Measurements from ENCODE around the gene ENO1. TPM values are rescaled to one million over a fixed set of nuclear protein-coding genes. Genes with fewer than 3 reads are reported as not detected.
A peak's percentile ranks its signal among the peaks of the same experiment; 100 is the strongest.
"Not testable (repeated sequence)": the region's sequence is repeated elsewhere in the genome, so short reads cannot be mapped to it uniquely, and the experiment has no call there.

Gene ENO1
- 2,577 and 2,907 TPM in 2 replicates for total RNA-seq

DNA sequence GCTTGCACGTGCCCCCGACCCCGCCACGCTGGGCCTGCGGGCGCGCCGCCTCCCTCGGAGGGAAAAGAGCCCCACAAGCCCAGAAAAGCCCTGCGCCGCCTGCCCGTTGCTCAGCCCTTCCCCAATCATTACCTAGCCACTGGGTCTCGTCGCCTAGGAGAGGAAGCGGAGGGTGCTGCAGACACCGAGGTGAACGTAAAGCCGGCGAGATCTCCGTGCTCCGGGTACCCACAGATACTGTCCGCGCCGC is at the start of gene ENO1:
TSS of gene ENO1 (minus strand) at position 239 of the 250 bp plus-strand sequence. CDS start 3,778 bp downstream, outside the sequence.
- DNase-seq (ENCODE audit: low read depth): no peak
- peak within 1 kb of the TSS; percentile 74 for H3K4me3 ChIP-seq (ENCODE audit: low read depth, low read length)
- TF ChIP-seq, protein P1, sequence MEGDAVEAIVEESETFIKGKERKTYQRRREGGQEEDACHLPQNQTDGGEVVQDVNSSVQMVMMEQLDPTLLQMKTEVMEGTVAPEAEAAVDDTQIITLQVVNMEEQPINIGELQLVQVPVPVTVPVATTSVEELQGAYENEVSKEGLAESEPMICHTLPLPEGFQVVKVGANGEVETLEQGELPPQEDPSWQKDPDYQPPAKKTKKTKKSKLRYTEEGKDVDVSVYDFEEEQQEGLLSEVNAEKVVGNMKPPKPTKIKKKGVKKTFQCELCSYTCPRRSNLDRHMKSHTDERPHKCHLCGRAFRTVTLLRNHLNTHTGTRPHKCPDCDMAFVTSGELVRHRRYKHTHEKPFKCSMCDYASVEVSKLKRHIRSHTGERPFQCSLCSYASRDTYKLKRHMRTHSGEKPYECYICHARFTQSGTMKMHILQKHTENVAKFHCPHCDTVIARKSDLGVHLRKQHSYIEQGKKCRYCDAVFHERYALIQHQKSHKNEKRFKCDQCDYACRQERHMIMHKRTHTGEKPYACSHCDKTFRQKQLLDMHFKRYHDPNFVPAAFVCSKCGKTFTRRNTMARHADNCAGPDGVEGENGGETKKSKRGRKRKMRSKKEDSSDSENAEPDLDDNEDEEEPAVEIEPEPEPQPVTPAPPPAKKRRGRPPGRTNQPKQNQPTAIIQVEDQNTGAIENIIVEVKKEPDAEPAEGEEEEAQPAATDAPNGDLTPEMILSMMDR (conservative IDR thresholded peaks at IDR 0.05; ENCODE audit: low read depth, low read length): no peak

DNA sequence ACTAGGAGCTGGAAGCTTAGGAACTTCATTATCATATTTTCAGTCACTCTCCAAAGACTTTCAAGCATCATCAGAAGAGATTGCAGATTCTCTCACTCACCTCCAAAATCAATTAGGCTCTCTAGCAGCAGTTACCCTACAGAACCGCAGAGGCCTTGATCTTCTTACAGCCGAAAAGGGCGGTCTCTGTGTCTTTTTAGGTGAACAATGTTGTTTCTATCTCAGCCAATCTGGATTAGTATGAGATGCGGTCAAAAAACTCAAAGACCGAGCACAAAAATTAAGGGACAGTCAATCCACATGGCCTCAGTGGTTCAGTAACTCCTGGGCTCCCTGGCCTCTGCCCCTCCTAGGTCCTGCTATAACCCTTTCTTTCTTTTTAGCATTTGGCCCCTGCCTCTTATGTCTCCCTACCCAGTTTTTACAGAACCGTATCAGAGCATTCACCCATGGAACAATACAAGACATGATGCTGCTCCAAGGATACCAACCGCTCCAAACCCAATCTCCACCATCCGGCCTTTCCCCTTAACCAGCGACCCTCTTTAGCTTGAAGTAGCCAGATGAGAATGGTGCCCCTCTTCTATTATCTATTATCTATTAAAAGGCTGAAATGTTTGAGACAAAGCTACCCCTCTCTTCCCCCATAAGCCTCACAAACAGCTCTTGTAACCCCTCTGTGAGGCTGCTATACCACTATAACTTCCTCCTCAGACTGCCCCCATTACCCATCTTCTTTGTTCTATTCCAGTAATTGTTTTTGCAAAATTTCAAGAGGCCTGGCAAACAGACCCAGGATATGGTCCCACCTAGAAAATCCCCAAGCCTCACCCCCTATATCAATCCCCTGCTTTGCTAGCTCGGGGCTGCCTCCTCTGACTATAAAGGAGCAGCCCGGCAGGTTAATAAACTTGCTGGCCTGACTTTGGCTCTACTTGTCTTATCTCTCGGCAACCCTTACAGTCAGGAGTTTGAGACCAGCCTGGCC is 48.5 kb upstream of the ENO1 start:
- H3K4me3 ChIP-seq (ENCODE audit: low read depth, low read length): no peak overlapping the region
- TF ChIP-seq, protein P1 (conservative IDR thresholded peaks at IDR 0.05; ENCODE audit: low read depth, low read length): no peak
- no peak for DNase-seq (ENCODE audit: low read depth)

DNA sequence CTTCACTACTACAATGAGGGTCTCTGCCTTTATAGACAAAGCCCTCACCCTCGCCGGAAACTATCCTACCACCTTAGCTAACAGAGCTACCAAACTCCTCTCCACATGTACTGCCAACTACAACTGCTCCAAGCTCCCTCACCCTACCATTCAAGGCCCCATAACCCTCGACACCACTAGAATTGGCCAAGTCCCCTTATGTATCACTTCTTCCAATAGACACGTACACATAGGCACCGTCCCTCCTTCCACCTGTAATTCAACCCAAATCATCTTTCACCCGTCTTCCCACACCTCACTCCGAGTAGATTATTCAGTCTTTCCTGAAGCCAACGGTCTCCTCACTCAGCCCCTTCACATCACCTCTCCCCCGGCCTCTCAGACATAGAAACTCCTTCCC is 47.5 kb upstream of the ENO1 start:
- H3K4me3 ChIP-seq (ENCODE audit: low read depth, low read length): no peak overlapping the region
- TF ChIP-seq, protein P1 (conservative IDR thresholded peaks at IDR 0.05; ENCODE audit: low read depth, low read length): no peak
- DNase-seq (ENCODE audit: low read depth): no peak

DNA sequence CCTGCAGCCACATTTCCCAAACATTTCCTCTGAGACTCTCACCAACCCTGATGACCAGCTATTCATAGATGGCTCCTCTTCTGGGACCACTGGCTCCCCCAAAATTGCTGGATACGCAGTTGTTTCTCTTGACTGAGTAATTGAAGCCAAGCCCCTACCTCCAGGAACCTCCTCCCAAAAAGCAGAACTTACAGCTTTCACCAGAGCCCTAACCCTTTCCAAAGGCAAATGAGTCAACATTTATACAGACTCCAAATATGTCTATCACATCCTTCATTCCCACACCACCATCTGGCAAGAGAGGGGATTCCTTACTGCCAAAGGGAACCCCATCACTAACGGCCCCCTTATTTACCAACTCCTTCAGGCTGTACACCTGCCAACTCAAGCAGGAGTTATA is 46.9 kb upstream of the ENO1 start:
- TF ChIP-seq, protein P1 (conservative IDR thresholded peaks at IDR 0.05; ENCODE audit: low read depth, low read length): no peak
- H3K4me3 ChIP-seq (ENCODE audit: low read depth, low read length): no peak overlapping the region
- no peak for DNase-seq (ENCODE audit: low read depth)

DNA sequence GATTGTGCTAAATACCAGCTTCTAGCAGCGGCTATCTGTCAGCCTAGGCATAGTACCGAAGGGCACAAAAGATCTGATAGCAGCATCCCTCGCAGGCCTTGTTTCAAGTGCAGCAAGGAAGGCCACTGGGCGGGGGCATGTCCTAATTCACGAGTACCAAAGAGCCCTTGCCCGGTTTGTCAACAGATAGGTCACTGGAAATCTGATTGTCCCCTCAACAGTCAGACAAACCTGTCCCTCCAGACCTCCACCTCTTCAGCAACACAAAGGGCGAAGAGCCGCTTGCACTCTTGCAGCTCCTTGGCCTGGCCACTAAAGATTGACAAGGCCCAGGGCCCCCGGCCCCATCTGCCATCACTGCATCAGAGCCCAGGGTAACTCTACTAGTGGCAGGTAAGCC is 44.5 kb upstream of the ENO1 start:
- no peak for DNase-seq (ENCODE audit: low read depth)
- TF ChIP-seq, protein P1 (conservative IDR thresholded peaks at IDR 0.05; ENCODE audit: low read depth, low read length): no peak

DNA sequence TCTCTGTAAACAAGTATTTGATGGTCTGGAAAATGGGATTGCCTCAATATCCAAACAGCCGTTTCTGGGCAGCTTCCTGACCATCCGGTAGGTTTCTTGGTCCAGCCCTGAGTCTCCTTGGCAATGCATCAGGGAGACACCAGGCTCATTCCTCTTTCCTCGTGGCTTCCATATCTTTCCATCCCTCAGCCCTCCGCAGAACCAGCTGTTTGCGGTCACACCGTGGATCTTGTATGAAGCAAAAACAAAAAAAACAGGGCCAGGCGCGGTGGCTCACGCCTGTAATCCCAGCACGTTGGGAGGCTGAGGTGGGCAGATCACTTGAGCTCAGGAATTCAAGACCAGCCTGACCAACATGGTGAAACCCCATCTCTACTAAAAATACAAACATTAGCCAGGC is 39.0 kb upstream of the ENO1 start:
- DNase-seq (ENCODE audit: low read depth): not testable (repeated sequence)

More for the DNA sequence above, 44.5 kb upstream of the ENO1 start:
- H3K4me3 ChIP-seq (ENCODE audit: low read depth, low read length): no peak overlapping the region

DNA sequence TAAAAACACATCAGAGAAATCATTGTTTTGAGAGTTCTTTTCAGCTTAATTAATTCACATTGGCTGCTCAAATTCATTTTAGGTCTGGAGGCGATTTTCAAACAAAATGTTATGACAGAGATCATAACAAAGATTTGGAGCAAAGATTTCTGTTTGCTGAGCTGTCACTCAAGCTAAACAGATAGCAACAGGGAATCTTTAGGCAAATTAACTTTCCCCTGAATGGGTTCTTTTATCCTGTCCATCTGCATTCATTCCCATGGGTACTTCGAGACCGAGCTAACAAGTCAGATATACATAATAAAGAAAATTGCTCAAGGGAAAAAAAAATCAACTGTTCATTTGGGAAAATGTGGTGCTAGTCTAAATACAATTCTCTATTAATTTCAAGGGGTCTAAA is 37.0 kb upstream of the ENO1 start:
- TF ChIP-seq, protein P1 (conservative IDR thresholded peaks at IDR 0.05; ENCODE audit: low read depth, low read length): no peak
- no peak for DNase-seq (ENCODE audit: low read depth)
- no peak overlapping the region for H3K4me3 ChIP-seq (ENCODE audit: low read depth, low read length)

More for the DNA sequence above, 39.0 kb upstream of the ENO1 start:
- not testable (repeated sequence) for H3K4me3 ChIP-seq (ENCODE audit: low read depth, low read length)
